GM21367 (cell line): ENCODE results near the gene VSNL1.

Experiments used
- ATAC-seq: cut with Tn5 transposase; IDR thresholded peaks from one replicate; pipeline ENCODE4 v1.9.1; 2021; ENCODE audit not compliant: unreplicated experiment

VSNL1 gene

DNA sequence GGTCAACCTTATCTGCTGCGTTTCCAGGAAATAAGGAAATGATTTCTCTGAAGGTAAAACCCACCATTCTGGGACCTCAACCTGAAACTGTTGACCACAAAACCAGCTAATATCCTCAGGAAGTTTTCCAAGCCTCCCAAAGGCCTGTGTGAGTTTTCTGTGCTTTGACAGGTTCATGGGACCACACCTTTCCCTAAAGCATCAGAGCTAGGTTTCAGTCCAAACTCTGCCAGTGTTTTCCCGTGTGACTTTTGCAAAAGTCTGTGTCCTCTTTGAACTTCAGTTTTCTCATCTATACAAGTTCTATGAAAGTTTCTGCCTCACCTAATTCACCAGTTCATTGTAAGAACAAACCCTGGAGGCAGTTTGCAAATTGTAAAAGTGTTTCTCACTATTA is 39.8 kb downstream of the VSNL1 start:
- no peak for ATAC-seq

DNA sequence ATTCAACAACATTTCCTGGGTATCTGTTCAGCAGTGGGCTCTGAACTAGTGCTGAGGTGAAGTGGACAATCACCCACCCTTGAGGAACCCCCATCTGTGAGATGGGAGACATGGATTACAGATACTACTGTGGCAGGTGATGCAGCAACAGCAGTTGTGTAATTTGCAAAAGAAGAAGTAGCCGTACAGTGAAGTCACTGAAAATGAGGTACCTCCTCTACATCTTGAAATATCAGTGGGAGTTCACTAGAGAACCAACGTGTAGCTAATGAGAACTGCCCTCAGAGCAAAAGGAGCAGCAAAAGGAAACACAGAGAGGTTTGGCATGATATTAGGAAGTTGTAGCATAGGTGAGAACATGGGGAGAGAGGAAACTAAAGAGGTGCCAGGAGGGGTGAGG is 41.3 kb downstream of the VSNL1 start:
- ATAC-seq = no peak

DNA sequence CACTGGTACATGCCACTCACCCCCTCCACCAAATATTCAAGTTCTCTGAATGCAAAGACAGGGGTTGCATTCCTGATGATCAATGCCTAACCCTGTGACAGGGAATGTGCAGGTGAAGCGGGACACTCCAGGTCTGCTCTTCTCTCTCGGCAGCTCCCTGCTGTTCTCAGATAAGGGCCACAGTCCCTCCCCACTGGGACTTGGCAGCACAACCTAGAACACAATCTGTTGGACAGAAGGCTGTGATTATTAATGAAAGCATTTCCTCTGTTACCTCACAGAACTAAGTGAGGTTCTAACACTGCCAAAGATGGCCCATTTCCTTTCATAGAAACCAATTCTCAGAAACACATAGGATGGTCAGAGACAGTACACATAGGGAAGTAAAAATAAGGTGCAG is 42.7 kb downstream of the VSNL1 start:
- ATAC-seq = no peak

DNA sequence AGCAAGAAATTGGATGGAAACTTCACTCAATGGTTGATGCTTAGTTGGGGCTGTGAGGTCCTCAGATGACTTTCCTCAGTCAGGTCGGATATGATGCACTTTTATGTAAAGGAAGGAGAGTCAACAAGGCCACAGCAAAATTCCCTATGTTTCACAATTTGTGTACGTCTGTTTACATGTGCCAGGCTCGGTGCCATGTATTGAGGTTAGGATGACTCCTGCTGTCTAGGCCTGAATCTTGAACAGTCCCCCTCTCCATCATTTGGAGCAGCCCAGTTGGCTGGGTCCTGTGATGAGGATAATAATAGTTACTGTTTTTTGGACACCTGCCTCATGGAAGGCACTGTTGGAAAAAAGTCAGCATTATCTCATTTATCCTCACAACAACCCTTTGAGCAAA is 43.1 kb downstream of the VSNL1 start:
- no peak for ATAC-seq

DNA sequence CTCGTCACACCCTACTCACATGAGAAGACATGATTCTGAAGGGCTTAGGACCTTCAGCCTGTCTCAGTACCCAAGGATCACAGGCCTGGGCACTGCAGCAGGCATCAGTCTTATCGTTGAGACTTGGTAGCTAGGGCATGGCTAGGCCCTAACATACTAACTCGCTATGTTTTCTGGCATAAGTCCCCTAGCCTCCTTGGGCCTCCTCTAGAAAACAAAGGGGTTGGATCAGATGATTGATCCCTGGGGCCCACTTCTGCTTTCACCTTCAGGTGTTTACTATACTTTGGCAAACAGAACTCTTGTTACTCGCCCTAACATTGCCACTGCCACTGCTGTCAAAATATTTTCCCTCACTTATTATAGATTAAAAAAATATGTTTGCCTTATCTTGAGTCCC is 44.2 kb downstream of the VSNL1 start:
- ATAC-seq = no peak

DNA sequence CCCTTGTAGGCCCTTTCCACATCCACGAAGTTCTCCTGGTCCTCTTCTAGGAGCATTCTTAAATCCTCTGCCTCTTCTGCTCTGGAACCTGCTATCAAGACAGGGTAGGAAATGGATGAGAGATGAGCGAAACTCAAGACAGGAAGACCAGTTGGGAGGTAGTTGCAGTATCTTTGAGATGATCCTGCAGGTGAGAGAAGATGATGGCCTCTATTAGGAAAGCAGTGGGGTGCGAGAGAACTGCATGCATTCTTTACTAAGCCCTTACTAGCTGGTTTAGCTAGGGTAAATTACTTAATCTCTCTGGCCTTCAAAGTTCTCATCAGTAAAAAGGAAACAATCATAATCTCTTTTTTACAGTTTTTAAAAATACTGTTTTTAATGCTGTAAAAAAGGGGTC is 47.0 kb downstream of the VSNL1 start:
- no peak for ATAC-seq

DNA sequence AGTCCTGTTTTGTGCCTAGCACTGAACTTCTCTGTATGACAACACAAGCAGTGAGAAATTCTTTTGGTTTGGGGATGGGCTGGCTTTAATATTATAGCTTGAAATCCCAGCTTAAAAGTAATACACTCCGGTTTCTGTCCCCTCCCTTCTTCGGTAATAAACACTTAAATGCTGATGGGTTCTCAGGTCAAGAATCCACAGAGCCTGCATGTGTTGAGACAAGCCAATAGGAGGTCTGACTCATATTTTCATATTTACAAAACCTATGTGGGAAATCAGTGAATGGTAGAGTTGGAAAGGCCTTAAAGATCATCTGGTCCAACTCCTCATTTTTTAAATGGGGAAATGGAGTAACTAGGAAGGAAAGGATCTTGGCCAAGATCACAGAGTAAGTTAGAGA is 47.5 kb downstream of the VSNL1 start:
- ATAC-seq = no peak

DNA sequence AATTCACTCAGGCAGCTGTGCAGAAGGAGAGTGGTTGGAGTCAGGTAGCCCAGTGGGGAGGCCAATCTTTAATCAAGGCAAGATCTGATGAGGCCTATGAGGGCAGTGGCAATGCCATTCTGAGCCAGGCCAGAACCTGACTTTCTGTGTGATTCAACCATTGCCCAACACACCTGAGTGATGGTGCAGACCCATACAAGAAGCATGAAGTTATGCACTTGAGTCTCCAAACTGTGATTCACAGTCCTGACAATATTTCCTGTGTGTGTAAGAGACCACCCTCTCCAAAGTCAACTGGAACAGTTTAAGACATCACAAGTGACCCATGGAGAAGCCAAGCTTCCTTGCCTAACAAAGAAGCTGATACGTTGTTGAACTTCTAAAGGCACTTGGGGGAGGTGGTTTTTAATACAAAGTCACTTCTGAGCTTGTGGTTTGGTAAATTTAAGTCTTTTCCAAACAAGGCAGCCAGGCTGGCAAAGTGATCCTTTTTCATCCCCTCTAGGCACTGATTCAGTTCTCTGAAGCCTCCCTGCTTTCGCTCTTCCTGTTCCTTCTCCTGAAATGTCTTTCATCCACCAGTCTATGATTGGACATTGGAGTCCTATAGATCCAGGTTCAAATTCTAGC is 49.0 kb downstream of the VSNL1 start:
- ATAC-seq = no peak

DNA sequence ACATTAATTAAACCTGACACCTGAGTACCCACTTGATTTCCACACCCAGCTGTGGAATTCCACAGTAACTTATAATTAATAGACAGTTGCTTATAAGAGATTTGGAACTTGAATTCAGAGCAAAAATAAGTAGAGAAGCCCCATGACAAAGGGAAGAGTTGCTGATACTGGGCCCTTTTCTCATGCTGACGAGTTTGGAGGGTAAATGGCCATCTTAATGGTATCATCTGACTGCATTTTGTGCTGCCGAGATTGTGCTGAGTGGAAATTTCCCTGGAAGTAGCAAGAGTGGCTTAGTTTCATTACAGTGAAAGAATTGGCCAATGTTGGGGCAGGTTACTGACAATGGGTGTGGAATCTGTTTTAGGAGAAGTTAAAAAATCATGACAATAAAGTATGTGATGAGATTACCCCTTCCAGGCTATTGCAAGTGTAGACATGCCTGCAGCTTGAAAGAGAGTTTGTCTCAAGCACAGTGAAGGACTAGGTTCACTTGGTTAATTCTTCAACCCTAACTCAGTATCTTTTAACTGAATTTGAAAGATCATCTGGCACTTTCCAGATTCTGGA is 49.9 kb downstream of the VSNL1 start:
- no peak for ATAC-seq

DNA sequence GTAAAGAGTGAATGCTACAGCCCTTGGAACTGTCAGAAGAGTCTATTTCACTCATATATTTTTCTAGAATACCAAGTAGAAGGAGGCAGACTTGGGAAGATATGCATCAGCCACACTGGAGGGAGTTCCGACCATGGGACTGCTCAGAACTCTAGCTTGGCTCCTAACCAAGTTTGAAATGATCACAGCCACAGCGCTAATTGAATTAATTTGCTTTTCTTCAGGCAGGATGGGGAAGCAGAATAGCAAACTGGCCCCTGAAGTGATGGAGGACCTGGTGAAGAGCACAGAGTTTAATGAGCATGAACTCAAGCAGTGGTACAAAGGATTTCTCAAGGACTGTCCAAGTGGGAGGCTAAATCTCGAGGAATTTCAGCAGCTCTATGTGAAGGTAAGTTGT is 51.4 kb downstream of the VSNL1 start:
- ATAC-seq = no peak

DNA sequence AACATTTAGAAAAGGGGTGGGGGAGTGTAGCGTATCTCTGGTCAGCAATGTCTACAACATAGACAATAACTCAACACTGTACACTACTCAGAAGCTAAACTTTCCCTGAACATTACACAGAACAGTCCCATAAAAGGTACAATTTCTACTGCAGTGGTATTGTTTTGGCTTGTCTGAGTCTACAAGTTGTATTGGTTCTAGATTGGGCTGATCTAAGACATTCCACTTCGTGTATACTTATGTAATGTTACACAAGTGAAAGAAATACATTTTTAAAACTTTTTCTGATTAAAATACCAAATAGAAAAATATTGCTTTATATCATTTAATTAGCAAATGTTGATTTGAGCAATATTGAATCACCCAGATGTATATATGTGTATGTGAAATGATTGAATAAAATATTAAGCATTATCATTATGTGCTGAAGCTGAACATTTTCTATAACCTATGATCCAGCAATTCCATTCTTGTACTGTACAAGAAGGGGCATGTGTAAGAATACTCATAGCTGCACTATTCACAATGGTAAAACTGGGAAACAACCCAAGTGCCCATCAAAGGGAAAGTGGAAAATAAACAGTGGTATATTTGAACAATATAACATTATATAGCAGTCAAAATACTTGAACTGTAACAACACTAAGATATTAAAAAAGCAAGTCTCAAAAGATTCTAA is 52.4 kb downstream of the VSNL1 start:
- no peak for ATAC-seq

DNA sequence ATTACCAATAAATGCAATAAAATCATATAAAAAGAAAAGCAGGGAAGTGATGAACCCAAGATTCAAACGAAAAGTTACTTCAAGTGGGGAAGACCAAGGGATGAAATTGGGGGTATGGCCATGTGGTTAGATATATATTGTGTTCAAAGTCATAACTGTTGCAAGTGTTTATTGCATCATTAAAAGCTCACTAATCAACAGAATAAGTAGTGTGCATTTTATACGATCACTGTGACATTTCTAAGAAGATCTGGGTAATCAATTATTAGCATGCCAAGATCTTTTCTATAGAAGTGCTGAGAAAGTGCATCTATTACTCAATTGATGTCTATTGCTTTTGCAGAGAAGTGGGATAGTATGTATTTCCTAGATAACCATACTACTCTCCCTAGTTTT is 52.9 kb downstream of the VSNL1 start:
- ATAC-seq = no peak

DNA sequence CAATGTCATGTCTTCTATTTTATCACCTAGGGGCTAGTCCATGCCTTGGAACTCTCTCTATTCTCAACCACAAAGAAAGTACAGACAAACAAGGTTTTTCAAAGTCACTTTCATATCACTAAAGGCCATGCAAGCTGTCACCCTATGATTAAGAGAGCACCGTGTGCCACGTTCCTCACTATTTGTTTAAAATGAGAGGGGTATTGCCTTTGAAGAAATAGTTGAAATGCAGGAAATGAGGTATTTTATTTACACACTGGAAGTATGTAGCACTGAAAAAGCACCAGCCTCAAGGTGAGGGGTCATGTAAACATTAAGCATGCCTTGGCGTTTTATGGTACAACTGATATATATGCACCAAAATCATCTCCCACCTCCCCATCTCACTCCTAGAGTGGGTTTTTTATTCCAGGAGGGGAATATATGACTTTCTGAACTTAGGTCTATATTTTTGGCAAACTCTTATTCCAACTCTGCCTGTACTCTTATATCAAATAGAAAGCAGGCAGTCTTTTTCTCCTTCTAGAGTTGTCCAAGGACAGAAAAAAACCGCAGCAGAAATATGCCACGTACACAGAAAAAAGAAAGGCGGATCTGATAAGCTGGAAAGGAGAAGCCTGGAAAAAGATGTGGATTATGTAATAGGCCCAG is 53.5 kb downstream of the VSNL1 start:
- no peak for ATAC-seq

DNA sequence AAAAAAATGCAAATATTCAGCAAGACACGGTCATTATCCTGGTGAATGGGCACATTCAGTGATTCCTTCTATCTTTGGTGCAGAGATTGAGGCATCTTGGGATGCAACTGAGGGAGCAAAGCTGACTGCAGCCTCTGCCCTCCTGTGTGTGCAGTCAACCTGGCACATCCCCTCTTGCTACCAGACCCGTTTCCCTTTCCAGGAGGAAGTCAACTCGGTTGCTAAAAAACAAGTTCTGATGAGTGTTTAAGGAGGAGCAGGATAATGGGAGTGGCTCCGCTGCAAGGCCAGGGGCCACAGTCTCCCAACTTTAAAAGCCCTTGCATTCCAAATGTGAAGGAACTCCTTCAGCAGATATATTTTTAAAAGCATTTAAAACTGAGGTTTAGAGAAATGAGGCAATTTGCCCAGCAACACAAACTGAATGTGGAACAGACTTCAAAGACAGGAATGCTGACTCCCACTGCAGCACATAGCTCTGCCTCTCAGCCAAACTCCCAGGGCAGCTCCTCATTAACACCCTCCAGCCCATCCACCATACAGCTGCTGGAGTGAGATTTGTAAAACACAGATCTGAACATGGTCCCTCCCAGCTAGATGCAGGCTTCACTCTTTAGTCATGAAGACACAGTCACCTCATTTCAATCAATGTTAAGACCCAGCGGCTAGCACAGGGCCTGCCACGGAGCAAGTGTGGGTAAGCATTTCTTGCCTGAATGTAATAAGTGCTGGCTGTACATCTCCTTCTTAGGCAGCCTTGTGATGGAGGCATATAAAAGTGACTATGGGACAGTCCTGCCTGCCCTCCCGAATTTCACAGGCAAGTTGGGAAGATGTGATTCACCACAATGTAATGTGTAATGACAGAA is 54.3 kb downstream of the VSNL1 start:
- ATAC-seq = no peak

DNA sequence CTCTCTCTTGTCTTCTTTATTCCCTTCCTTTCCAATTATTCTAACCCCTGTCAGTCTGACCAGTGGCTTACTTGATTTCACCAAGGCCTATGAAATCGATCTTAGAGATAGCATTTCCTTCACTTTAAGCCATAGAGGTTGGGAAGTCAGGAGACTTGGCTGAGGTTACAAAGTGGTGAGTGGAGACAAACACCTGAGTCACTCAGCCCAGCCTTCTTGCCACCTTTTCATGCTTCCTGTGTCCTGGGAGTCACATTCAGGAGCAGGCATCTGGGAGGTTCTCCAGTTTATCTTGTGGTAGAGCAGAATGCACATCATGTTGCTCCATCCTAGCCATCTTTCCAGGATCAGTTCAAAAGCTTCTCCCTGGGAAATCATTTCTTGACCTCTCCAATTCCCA is 59.1 kb downstream of the VSNL1 start:
- ATAC-seq = no peak

DNA sequence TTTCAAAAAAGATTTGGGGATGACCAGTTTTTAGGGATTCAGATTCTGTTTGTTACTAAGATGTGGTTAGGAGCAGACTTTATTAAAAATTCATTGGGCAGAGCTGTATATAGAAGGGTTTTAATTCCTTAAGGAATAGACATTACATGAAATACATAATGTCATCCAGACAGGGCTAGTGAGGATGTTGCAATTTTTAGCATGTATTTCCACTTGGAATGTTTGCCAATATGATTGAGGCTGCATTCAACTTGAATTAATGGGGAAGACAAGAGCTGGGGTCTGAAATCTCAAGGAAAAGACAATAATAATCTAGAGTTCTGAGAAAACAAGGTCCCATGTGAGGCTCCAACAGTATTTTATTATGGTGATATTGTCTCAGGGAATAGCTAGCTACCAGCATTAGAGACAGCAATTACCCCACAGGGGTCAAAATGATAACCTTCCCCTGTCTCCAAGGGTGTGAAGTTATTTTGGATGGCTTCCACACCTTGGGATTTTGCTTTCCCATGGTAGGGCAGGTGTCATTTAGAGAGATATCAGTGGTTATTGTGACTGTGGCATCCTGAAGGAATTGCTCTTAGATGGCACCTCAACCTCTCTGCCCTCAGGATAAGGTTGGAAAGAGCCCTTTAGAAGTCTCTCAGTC is 60.2 kb downstream of the VSNL1 start:
- no peak for ATAC-seq

DNA sequence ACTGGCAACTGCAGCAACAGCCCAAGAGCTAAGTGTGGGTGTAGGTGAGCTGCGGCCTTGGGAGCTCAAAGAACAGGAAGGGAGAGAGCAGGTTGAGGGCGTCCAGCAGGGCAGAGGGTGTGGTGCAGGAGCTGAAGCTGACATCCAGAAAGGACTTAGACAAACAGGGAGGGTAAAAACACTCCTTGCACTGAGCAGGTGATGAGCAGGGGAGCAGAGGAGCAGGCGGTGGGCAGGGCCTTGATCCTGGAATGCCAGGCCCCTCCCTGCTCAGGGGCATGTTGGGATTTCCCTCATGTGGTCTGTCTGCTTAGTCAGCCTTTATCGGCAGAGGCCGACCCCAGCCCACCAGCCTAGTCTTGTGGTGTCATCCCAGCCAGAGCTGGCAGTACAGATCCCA is 63.6 kb downstream of the VSNL1 start:
- ATAC-seq = no peak

DNA sequence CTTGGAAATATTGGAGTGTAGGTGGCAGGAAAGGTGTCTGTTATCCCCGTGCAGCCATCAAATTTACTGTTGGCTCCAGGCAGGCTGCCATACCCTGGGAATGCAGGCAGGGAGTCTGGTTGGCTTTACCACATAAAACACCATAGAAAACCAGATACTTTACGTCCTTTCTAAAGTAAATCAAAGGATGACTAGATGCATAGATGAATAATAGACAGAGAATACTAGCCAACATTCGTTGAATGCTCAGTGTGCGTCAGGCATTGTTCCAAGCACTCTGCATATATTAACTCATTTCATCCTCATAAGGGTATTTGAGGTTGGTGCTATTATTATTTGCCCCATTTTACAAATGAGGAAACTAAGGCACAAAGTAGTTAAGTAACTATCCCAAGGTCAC is 65.2 kb downstream of the VSNL1 start:
- ATAC-seq = no peak

DNA sequence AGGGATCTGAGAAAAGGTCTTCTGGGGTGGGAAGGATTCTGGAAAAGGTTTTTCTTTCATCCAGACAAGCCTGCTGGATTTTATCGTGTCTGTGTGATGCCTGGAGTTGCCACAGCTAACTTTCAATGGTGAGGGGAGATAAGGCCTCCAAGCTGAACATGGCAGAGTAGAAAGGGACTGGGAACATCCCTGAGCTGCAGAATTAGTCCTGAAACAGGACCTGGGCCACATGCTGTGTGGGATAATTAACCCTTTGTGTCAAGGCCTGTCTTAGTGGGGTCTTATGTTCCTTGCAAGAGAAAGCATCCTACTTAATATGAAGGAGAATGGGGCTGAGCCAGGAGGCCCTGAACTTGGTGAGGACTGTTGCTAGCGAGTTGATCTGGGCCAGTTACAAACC is 66.4 kb downstream of the VSNL1 start:
- no peak for ATAC-seq

DNA sequence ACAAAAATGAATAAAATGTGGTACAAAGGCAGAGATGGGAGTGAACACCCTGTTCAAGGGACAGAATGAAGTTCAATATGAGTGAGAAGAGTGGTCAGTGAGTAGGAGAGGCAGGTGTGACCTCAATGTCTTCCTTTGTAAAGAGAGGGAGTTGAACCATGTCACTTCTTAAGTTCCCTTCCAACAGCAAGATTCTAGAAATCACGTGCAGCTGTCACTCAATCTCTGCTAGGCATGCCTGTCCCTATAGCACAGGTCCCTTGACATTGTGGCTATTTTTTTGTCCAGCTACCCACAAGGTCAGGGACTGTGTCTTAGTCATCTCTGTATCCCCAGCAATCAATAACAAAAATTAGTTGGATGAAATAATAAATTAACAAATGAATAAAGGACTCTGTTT is 66.9 kb downstream of the VSNL1 start:
- ATAC-seq = no peak

DNA sequence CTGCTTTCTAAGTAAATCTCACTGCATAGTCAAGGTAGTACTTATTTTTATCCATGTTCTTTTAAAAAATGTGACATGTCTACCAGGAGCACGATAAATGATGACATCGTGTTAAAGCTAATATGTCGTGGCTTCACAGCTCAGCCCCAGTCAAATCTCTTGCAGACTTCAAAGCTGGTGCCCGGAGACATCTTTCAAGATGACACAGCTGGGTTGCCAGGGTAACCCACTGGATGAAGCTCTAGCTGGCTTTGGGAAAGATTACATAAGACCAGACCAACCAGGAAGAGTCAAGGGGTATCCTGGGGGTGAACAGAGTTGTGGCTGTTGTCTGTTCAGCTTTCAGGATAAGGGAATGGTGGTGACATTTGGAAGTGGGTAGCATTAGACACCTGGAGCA is 67.8 kb downstream of the VSNL1 start:
- no peak for ATAC-seq
